ENCODE measurements around the gene TPX2.
A peak's percentile ranks its signal among the peaks of the same experiment; 100 is the strongest.

GRCh38 chr20:31713312-31714273, 25.5 kb upstream of the TPX2 start:
- TF ChIP-seq CTCF (IDR thresholded peaks at IDR 0.05) = peak in 1 of 5 experiments; percentile 15
- peak in 1 of 2 donors; percentile 38 for TF ChIP-seq POLR2A (IDR thresholded peaks at IDR 0.05)
